Fibroblast of skin of left biceps (primary cell): ENCODE results near the gene GABRG3.
A peak's percentile ranks its signal among the peaks of the same experiment; 100 is the strongest.

Experiments
- DNase-seq, 2 experiments: peaks; one replicate each; pipeline ENCODE4 v3.0.0-alpha.2; 2013; ENCODE audit warnings: low read depth in 2 of 2

GABRG3 gene

DNA sequence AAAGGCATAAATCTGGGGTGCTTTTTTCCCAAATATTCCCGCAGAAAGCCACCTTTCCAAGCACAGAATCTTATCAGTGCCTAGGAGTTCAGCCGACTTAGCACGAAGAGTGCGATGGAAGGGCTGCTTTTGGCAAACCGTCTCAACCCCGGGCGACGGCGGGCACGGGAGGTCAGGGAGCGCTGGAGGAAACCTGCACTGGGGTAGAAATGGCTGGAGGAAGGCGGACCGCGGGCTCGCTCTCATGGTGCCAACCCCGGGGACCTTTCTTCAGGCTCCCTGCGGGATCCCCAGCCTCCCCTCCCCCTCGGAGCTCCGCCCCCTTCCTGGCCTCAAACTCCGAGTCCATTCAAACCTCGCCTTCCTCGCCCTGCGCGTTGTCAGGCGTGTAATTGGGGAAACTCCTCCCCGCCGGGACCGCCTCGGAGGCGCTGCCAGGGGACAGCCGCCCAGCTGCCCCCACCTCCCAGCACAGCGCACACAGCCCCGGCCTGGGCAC, at the start of gene GABRG3:
TSS of gene GABRG3 (plus strand) at position 470 of the 499 bp plus-strand sequence.
- DNase-seq = no peak

GRCh38 chr15:26921433-26921832, 49.5 kb upstream of the GABRG3 start:
- no peak for DNase-seq

DNA sequence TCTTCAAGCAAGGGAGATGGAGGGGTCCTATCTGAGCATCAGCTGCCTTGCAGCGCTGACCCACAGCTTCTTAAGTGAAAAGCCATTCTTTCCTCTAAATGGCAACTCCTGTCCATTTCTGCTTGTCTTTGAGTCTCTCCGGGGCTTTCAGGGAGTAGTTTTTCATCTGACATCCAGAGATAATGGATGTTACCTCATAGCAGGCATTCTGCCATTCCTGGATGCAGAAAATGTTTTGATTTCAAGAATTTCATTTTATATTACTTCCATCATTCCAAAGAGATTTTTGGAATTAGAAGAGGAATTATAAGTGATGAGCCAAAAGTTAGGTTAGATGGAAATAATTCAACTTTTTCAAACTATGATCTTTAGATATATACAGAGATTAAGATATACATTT, 44.9 kb upstream of the GABRG3 start:
- no peak for DNase-seq

DNA sequence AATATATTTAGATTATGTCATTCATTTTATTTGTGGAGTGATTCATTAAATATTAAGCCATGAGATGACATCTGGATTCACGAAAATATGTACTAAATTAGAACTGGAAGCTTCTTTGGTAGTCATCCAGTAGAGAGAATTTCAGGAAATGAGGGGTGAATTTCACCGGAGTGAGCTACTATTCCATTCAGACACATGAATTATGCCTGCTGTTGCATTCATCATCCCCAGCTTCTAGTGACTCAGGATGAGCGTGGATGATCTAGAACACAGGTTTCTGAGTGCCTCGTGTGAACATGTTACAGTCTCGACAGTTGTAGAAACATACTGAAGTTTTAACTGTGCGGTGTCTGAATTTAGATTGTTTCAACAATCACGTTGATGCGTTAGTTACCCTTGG, 42.9 kb upstream of the GABRG3 start:
- DNase-seq = peak in 1 of 2 experiments; percentile 31

DNA sequence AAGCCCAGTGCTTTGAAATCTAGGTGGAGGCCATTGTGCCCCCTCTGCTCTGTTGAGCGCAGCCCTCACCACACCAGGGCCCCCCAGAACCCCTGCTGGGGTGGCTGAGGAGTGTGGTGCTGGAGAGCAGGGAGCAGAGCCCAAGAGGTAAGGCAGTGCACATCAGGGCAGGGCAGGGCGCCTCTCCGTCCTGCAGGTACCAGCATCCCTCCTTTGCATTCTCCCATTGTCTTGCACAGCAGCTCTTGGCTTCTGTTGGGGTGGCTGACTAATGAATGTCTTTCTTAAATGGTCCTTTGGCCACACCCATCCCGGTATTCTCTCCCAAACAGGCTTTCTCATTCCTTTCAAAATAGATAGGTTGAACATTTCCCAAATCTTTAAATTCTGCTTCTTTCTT, 41.4 kb upstream of the GABRG3 start:
- no peak for DNase-seq

DNA sequence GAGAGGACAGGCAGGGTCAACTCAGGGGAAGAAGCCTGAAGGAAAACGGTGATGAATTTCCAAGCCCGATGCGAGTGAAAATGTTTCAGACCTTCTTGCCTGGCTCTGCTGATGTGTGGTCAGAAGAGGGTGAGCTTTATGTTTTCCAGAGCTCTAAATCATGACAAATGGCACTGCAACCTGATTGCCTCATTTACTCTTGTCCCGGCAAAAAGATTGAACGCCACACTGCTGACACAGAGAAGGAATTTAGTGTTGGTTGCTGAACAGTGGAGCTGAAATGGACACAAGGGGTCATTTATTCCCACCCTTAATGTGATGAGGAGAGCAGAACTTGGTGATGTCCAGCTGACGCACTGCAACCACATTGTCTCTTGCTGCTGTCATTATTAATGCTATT, 36.1 kb upstream of the GABRG3 start:
- DNase-seq = no peak

GRCh38 chr15:26935322-26935721, 35.7 kb upstream of the GABRG3 start:
- DNase-seq = no peak

GRCh38 chr15:26936502-26936901, 34.5 kb upstream of the GABRG3 start:
- no peak for DNase-seq

GRCh38 chr15:26937134-26937533, 33.8 kb upstream of the GABRG3 start:
- no peak for DNase-seq

- no peak for DNase-seq
Observed at GRCh38 chr15:26939398-26939797, 31.6 kb upstream of the GABRG3 start.

GRCh38 chr15:26941489-26941888, 29.5 kb upstream of the GABRG3 start:
- DNase-seq = no peak

- no peak for DNase-seq
Observed at GRCh38 chr15:26943866-26944265, 27.1 kb upstream of the GABRG3 start.

- DNase-seq = no peak
Observed at GRCh38 chr15:26945046-26945445, 25.9 kb upstream of the GABRG3 start.

- DNase-seq = no peak
Observed at GRCh38 chr15:26950001-26950400, 21.0 kb upstream of the GABRG3 start.

- no peak for DNase-seq
Observed at GRCh38 chr15:26954403-26954802, 16.6 kb upstream of the GABRG3 start.

DNA sequence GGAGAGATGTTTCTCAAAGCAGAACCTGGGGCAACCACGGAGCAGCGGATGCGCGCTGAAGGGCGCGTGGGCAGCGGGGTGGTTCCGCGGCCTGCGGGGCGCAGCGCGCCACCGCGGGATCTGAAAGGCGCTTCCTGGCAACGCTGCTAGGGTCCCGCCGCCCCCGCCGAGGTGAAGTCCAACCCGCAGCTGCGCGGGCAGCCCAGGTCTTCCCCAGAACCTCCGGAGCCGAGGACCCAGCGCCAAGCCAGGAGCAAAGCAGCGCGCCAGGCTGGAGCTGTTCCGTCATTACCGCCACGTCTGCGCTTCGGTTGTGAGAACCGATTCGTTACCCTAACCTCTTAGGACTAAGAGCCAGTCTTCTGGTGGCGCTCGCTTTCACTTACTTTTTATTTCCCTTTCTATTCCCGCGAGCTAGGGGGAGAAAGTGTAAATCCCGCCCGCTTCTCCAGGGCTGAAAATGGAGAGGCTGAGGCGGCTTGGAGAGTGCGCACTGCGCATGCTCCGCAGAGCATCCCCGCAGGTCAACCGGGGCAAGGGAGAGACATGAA, 3.2 kb upstream of the GABRG3 start:
- peak in 1 of 2 experiments; percentile 26 for DNase-seq

GRCh38 chr15:26968806-26969205, 2.2 kb upstream of the GABRG3 start:
- no peak for DNase-seq

DNA sequence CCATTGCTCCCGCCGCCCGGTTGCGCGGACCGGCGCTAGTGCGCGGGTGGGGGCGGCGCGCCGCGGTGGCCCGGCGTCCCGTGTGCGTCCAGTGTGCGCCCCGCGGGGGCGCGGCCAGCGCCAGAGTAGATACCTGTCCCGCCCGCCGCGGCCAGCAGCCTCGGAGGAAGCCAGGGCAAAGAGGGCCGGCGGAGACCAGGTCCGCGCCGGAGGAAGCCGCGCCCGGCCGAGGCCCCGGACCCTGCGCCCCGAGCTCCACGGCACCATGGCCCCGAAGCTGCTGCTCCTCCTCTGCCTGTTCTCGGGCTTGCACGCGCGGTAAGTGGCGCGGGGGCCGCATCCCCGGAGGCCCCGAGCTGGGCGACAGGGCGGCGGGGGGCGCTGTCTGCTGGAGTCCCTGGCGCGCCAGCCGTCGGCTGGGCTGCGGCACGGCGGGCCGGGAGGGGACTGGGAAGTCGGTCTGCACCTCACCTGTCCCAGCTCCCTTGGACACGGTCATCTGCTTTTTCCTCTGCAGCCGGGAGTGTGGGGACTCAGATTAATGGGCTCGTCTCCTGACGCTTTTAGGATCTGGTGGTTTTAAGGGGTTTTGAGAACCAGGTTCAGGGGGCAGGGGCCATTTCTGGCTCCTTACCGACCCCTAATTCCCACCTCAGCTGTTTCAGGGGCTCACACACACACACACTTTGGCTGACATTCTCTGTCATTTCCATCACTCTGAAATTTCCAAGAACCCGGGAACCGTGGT, 464 bp downstream of the GABRG3 start:
- DNase-seq = no peak

DNA sequence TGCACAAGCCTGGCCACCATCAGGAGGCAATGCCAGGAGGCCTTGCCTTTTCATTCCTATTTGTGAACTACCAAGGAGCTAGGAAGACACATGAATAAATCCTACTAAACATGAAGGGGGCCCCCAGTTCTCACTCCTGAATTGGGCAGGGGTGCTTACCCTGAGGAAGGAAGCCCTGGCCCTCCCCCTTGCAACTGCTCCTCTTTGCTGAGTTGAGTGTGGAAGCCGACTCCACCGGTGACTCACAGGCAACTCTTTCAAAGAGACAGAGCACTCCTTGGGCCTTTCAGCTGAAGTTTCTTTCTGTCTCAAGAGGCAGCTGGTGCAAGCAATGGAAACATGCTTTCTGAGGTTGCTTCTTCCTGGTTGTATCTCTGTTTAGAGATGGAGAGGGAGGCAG, 1.7 kb downstream of the GABRG3 start:
- DNase-seq = no peak

DNA sequence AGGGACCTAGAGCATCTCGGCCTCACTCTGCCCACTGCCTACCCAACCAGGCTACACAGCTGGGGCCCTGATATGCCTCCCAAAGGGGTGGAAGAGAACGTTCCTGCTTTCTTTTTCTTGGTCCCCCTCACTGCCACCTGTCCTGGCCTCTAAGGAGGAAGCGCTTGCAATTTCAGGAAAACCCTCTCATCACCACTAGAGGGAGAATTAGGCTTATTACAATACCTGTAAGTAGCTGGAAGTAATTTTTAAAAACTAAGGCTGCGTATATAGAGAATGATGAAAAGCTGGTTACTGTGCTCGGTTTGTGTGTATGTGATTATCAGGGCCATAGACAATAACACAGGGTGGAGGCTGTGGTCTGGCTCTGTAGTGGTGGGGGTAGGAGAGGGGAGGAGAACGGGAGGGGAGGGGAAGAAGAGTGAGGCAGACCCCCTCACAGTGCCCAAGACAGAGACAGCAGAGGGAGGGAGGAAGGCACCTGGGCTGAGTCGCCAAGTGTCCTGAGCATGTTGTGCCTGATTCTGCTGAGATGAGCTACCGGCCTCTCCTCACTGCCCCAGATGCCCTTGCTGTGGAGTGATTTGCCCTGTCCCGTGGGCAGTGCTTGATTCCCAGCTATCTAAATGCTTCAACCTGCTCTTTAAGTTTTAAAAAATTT, 3.3 kb downstream of the GABRG3 start:
- no peak for DNase-seq

- no peak for DNase-seq
Observed at GRCh38 chr15:26981492-26981891, 10.5 kb downstream of the GABRG3 start.

DNA sequence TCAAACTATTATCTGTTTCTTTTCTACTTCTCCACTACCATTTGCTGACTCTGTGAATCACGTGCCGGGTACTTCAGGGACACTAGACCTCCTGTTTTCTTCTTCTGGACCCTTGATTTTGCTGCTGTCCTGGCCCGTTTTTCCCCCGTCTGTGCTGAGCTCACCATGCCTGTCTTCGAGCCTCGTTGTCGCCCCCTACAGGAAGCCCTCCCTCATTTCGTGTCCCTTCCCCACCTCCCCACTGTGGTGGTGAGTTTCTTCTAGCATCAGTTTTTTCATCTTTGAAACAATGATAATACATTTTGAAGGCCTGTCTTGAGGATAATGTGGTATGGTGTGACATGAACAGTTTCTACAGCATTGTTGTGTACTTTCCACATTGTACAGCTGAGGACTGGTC, 12.8 kb downstream of the GABRG3 start:
- no peak for DNase-seq

- no peak for DNase-seq
Observed at GRCh38 chr15:26985050-26985449, 14.1 kb downstream of the GABRG3 start.
